Measurements from ENCODE around the gene KAT2B.

Gene KAT2B

GRCh38 chr3:20041197-20041780 is 1.0 kb downstream of the KAT2B start:
- peak overlapping the region; percentile 9 for H3K18ac ChIP-seq (ENCODE audit: low read length)
- no CpG with 5 or more reads among the region's 28 CpGs for WGBS (ENCODE audit: extremely low coverage, insufficient coverage, insufficient read length)
- H4K12ac ChIP-seq (ENCODE audit: low read depth, low read length), result no peak overlapping the region
- H3K9me3 ChIP-seq (ENCODE audit: insufficient read depth, low read depth, low read length), result no peaks in the 10 kb centered on the region
- H3K27me3 ChIP-seq (ENCODE audit: insufficient read depth, low read length), result no peaks in the 10 kb centered on the region
- H3K36me3 ChIP-seq (ENCODE audit: control insufficient read depth in 1 of 2, insufficient read depth in 2 of 2, low read length in 2 of 2), result no peaks in the 10 kb centered on the region
- peak overlapping the region; percentile 57 for H3K9ac ChIP-seq (ENCODE audit: low read length)
- no peak overlapping the region for H2AFZ ChIP-seq (ENCODE audit: insufficient read depth, low read length, poor library complexity)
- H2BK5ac ChIP-seq (ENCODE audit: low read depth, low read length, poor library complexity), result no peak overlapping the region
- H3K4me2 ChIP-seq (ENCODE audit: low read length), result peak overlapping the region; percentile 96
- H3K79me2 ChIP-seq (ENCODE audit: control insufficient read depth, insufficient read depth, low read length, poor library complexity), result peaks cover 3% of the 10 kb centered on the region
- peaks cover 2 to 6% of the 10 kb centered on the region in 2 experiments for H3K4me1 ChIP-seq (ENCODE audit: control insufficient read depth in 1 of 2, insufficient read depth in 2 of 2, low read length in 2 of 2)
- H3K23ac ChIP-seq (ENCODE audit: low read length), result no peak overlapping the region
- peak; percentile 63 to 70 for DNase-seq
- no peak overlapping the region for H3K4ac ChIP-seq (ENCODE audit: low read depth, low read length)
- no peak overlapping the region for H2AK5ac ChIP-seq (ENCODE audit: low read length)
- H3K27ac ChIP-seq (ENCODE audit: low read depth, low read length), result peak overlapping the region; percentile 93
- H3K79me1 ChIP-seq (ENCODE audit: low read length), result peaks cover 10% of the 10 kb centered on the region
- H4K8ac ChIP-seq (ENCODE audit: low read depth, low read length), result no peak overlapping the region
- H3K14ac ChIP-seq (ENCODE audit: low read length), result no peak overlapping the region
- peak overlapping the region; percentile 85 for H3K4me3 ChIP-seq (ENCODE audit: low read depth, low read length)
- peak overlapping the region; percentile 6 for H2BK120ac ChIP-seq (ENCODE audit: insufficient read depth, low read length, poor library complexity)
- no peak overlapping the region for H2BK12ac ChIP-seq (ENCODE audit: low read length)
- no peak overlapping the region for H4K91ac ChIP-seq (ENCODE audit: low read depth, low read length)

GRCh38 chr3:20042331-20042730 is 2.1 kb downstream of the KAT2B start:
- Histone ChIP-seq H3K79me1 (ENCODE audit: low read length) (peaks cover 10% of the 10 kb centered on the region), H3K79me2 (ENCODE audit: control insufficient read depth, insufficient read depth, low read length, poor library complexity) (peaks cover 3% of the 10 kb centered on the region), H4K8ac (ENCODE audit: low read depth, low read length) (no peak overlapping the region), H2AFZ (ENCODE audit: insufficient read depth, low read length, poor library complexity) (no peak overlapping the region), H3K36me3 (ENCODE audit: control insufficient read depth in 1 of 2, insufficient read depth in 2 of 2, low read length in 2 of 2) (no peaks in the 10 kb centered on the region), H4K12ac (ENCODE audit: low read depth, low read length) (no peak overlapping the region), H3K9ac (ENCODE audit: low read length) (no peak overlapping the region), H2BK5ac (ENCODE audit: low read depth, low read length, poor library complexity) (no peak overlapping the region), H3K14ac (ENCODE audit: low read length) (no peak overlapping the region), H3K18ac (ENCODE audit: low read length) (no peak overlapping the region), H3K9me3 (ENCODE audit: insufficient read depth, low read depth, low read length) (no peaks in the 10 kb centered on the region), H2BK120ac (ENCODE audit: insufficient read depth, low read length, poor library complexity) (no peak overlapping the region), H3K4me3 (ENCODE audit: low read depth, low read length) (no peak overlapping the region), H2AK5ac (ENCODE audit: low read length) (no peak overlapping the region), H2BK12ac (ENCODE audit: low read length) (no peak overlapping the region), H3K4ac (ENCODE audit: low read depth, low read length) (no peak overlapping the region), H3K27me3 (ENCODE audit: insufficient read depth, low read length) (no peaks in the 10 kb centered on the region), H4K91ac (ENCODE audit: low read depth, low read length) (no peak overlapping the region), H3K4me1 (ENCODE audit: control insufficient read depth in 1 of 2, insufficient read depth in 2 of 2, low read length in 2 of 2) (peaks cover 2 to 6% of the 10 kb centered on the region in 2 experiments), H3K27ac (ENCODE audit: low read depth, low read length) (no peak overlapping the region), H3K23ac (ENCODE audit: low read length) (no peak overlapping the region), H3K4me2 (ENCODE audit: low read length) (no peak overlapping the region)
- no CpG with 5 or more reads among the region's 5 CpGs for WGBS (ENCODE audit: extremely low coverage, insufficient coverage, insufficient read length)
- no peak for DNase-seq

GRCh38 chr3:20043396-20043795 is 3.1 kb downstream of the KAT2B start:
- H3K79me1 ChIP-seq (ENCODE audit: low read length), result peaks cover 10% of the 10 kb centered on the region
- H4K12ac ChIP-seq (ENCODE audit: low read depth, low read length), result no peak overlapping the region
- H3K9ac ChIP-seq (ENCODE audit: low read length), result no peak overlapping the region
- no peak overlapping the region for H3K4me3 ChIP-seq (ENCODE audit: low read depth, low read length)
- H3K4ac ChIP-seq (ENCODE audit: low read depth, low read length), result no peak overlapping the region
- no peak overlapping the region for H3K4me2 ChIP-seq (ENCODE audit: low read length)
- peak overlapping the region; percentile 17 for H3K18ac ChIP-seq (ENCODE audit: low read length)
- peak overlapping the region; percentile 68 for H3K27ac ChIP-seq (ENCODE audit: low read depth, low read length)
- H3K23ac ChIP-seq (ENCODE audit: low read length), result no peak overlapping the region
- no peak overlapping the region for H4K8ac ChIP-seq (ENCODE audit: low read depth, low read length)
- no peaks in the 10 kb centered on the region for H3K27me3 ChIP-seq (ENCODE audit: insufficient read depth, low read length)
- no CpG with 5 or more reads among the region's 4 CpGs for WGBS (ENCODE audit: extremely low coverage, insufficient coverage, insufficient read length)
- H4K91ac ChIP-seq (ENCODE audit: low read depth, low read length), result peak overlapping the region; percentile 76
- H2BK12ac ChIP-seq (ENCODE audit: low read length), result no peak overlapping the region
- peaks cover 3% of the 10 kb centered on the region for H3K79me2 ChIP-seq (ENCODE audit: control insufficient read depth, insufficient read depth, low read length, poor library complexity)
- H3K14ac ChIP-seq (ENCODE audit: low read length), result peak overlapping the region; percentile 28
- H3K9me3 ChIP-seq (ENCODE audit: insufficient read depth, low read depth, low read length), result no peaks in the 10 kb centered on the region
- H2AFZ ChIP-seq (ENCODE audit: insufficient read depth, low read length, poor library complexity), result no peak overlapping the region
- H3K4me1 ChIP-seq (ENCODE audit: control insufficient read depth in 1 of 2, insufficient read depth in 2 of 2, low read length in 2 of 2), result peaks cover 2 to 6% of the 10 kb centered on the region in 2 experiments
- no peak overlapping the region for H2AK5ac ChIP-seq (ENCODE audit: low read length)
- no peaks in the 10 kb centered on the region for H3K36me3 ChIP-seq (ENCODE audit: control insufficient read depth in 1 of 2, insufficient read depth in 2 of 2, low read length in 2 of 2)
- peak overlapping the region; percentile 54 for H2BK120ac ChIP-seq (ENCODE audit: insufficient read depth, low read length, poor library complexity)
- peak overlapping the region; percentile 5 for H2BK5ac ChIP-seq (ENCODE audit: low read depth, low read length, poor library complexity)
- no peak for DNase-seq

GRCh38 chr3:20043825-20044224 is 3.6 kb downstream of the KAT2B start:
- no peak overlapping the region for H2BK12ac ChIP-seq (ENCODE audit: low read length)
- H2BK120ac ChIP-seq (ENCODE audit: insufficient read depth, low read length, poor library complexity), result no peak overlapping the region
- H3K4me2 ChIP-seq (ENCODE audit: low read length), result no peak overlapping the region
- H3K79me1 ChIP-seq (ENCODE audit: low read length), result peaks cover 10% of the 10 kb centered on the region
- H3K9ac ChIP-seq (ENCODE audit: low read length), result no peak overlapping the region
- peak; percentile 27 to 66 for DNase-seq
- H3K4me1 ChIP-seq (ENCODE audit: control insufficient read depth in 1 of 2, insufficient read depth in 2 of 2, low read length in 2 of 2), result peaks cover 2 to 6% of the 10 kb centered on the region in 2 experiments
- no peak overlapping the region for H4K91ac ChIP-seq (ENCODE audit: low read depth, low read length)
- no peak overlapping the region for H4K8ac ChIP-seq (ENCODE audit: low read depth, low read length)
- no CpG with 5 or more reads among the region's 4 CpGs for WGBS (ENCODE audit: extremely low coverage, insufficient coverage, insufficient read length)
- no peak overlapping the region for H2AK5ac ChIP-seq (ENCODE audit: low read length)
- H2AFZ ChIP-seq (ENCODE audit: insufficient read depth, low read length, poor library complexity), result no peak overlapping the region
- no peak overlapping the region for H3K4me3 ChIP-seq (ENCODE audit: low read depth, low read length)
- H3K79me2 ChIP-seq (ENCODE audit: control insufficient read depth, insufficient read depth, low read length, poor library complexity), result peaks cover 5% of the 10 kb centered on the region
- H3K36me3 ChIP-seq (ENCODE audit: control insufficient read depth in 1 of 2, insufficient read depth in 2 of 2, low read length in 2 of 2), result no peaks in the 10 kb centered on the region
- no peak overlapping the region for H3K4ac ChIP-seq (ENCODE audit: low read depth, low read length)
- no peak overlapping the region for H3K18ac ChIP-seq (ENCODE audit: low read length)
- H3K14ac ChIP-seq (ENCODE audit: low read length), result no peak overlapping the region
- no peak overlapping the region for H3K23ac ChIP-seq (ENCODE audit: low read length)
- H3K27ac ChIP-seq (ENCODE audit: low read depth, low read length), result peak overlapping the region; percentile 72
- H3K27me3 ChIP-seq (ENCODE audit: insufficient read depth, low read length), result no peaks in the 10 kb centered on the region
- H2BK5ac ChIP-seq (ENCODE audit: low read depth, low read length, poor library complexity), result no peak overlapping the region
- H4K12ac ChIP-seq (ENCODE audit: low read depth, low read length), result no peak overlapping the region
- no peaks in the 10 kb centered on the region for H3K9me3 ChIP-seq (ENCODE audit: insufficient read depth, low read depth, low read length)
